HEK293 (cell line): ENCODE results near the gene JAKMIP1.

Source experiments
- CTCF ChIA-PET: fragments of 350-600 bp; formaldehyde crosslinking; extraction: SDS; loops from one replicate; lab custom pipeline; 2021; ENCODE audit warnings: antibody characterized with exemption; lab: Yijun Ruan, JAX
- POLR2A ChIA-PET: fragments of 300-600 bp; formaldehyde crosslinking; extraction: SDS; loops from one replicate; lab custom pipeline; 2020; ENCODE audit warnings: antibody characterized with exemption, inconsistent platforms; lab: Yijun Ruan, JAX
- H3K27ac ChIP-seq: fragments of 200-500 bp; sonication (Bioruptor generic); 2 replicates; pipeline ENCODE4 v1.5.1; 2014; ENCODE audit warnings: low read depth, low read length, control low read depth, inconsistent platforms; ENCODE audit errors: extremely low read depth
- H3K36me3 ChIP-seq, 2 experiments: fragments of 200-500 bp in 1 of 2; sonication (Bioruptor generic) in 1 of 2; 1 replicate in 1 of 2; 2 replicates in 1 of 2; pipeline ENCODE4 v1.5.1; 2014 to 2017; ENCODE audit warnings: inconsistent platforms in 2 of 2, low read length in 2 of 2; ENCODE audit not compliant: control insufficient read depth in 2 of 2, insufficient read depth in 1 of 2
- H3K4me1 ChIP-seq: fragments of 200-500 bp; sonication (Bioruptor generic); 2 replicates; pipeline ENCODE4 v1.5.1; 2014; ENCODE audit warnings: mild to moderate bottlenecking, low read length, inconsistent platforms; ENCODE audit not compliant: control insufficient read depth, insufficient read depth
- H3K4me3 ChIP-seq: 2 replicates; pipeline ENCODE4 v1.5.1; 2011; ENCODE audit warnings: low read depth, mild to moderate bottlenecking, control low read depth, low read length, moderate library complexity
- H3K9me3 ChIP-seq: fragments of 200-500 bp; sonication (Bioruptor generic); 2 replicates; pipeline ENCODE4 v1.5.1; 2014; ENCODE audit warnings: low read depth, low read length, inconsistent platforms; ENCODE audit not compliant: control insufficient read depth, insufficient read depth
- HIC1 ChIP-seq: fragments of 450-650 bp; formaldehyde crosslinking; IDR thresholded peaks from 2 replicates; pipeline ENCODE4 v1.5.1; 2016; ENCODE audit warnings: missing biosample characterization, missing genetic modification characterization
- IKZF3 ChIP-seq: fragments of 450-650 bp; IDR thresholded peaks from 2 replicates; pipeline ENCODE4 v1.5.0; 2018; ENCODE audit warnings: missing biosample characterization, mild to moderate bottlenecking, missing genetic modification characterization, moderate library complexity
- KLF16 ChIP-seq: fragments of 450-650 bp; formaldehyde crosslinking; IDR thresholded peaks from 2 replicates; pipeline ENCODE4 v1.5.1; 2017; ENCODE audit warnings: missing biosample characterization, missing genetic modification characterization
- OVOL3 ChIP-seq: fragments of 450-650 bp; formaldehyde crosslinking; IDR thresholded peaks from 2 replicates; pipeline ENCODE4 v1.5.1; 2016; ENCODE audit warnings: missing biosample characterization, missing genetic modification characterization
- ZBTB21 ChIP-seq: fragments of 450-650 bp; formaldehyde crosslinking; IDR thresholded peaks from 2 replicates; pipeline ENCODE4 v1.5.1; 2017; ENCODE audit warnings: missing biosample characterization, missing genetic modification characterization
- ZBTB6 ChIP-seq: fragments of 450-650 bp; formaldehyde crosslinking; IDR thresholded peaks from 2 replicates; pipeline ENCODE4 v1.5.1; 2017; ENCODE audit warnings: missing biosample characterization, missing genetic modification characterization
- ZIC2 ChIP-seq: fragments of 450-650 bp; formaldehyde crosslinking; IDR thresholded peaks from 2 replicates; pipeline ENCODE4 v1.5.1; 2016; ENCODE audit warnings: missing biosample characterization, missing genetic modification characterization
- ZNF112 ChIP-seq: fragments of 450-650 bp; formaldehyde crosslinking; IDR thresholded peaks from 2 replicates; pipeline ENCODE4 v1.5.0; 2017; ENCODE audit warnings: missing biosample characterization, missing genetic modification characterization
- ZNF121 ChIP-seq: fragments of 450-650 bp; formaldehyde crosslinking; IDR thresholded peaks from 2 replicates; pipeline ENCODE4 v1.5.1; 2016; ENCODE audit warnings: missing biosample characterization, missing genetic modification characterization
- ZNF132 ChIP-seq: fragments of 450-650 bp; formaldehyde crosslinking; IDR thresholded peaks from 2 replicates; pipeline ENCODE4 v1.5.1; 2017; ENCODE audit warnings: missing biosample characterization, missing genetic modification characterization, borderline replicate concordance
- ZNF148 ChIP-seq: fragments of 450-650 bp; formaldehyde crosslinking; IDR thresholded peaks from 2 replicates; pipeline ENCODE4 v1.5.0; 2017; ENCODE audit warnings: missing biosample characterization, missing genetic modification characterization, borderline replicate concordance
- ZNF19 ChIP-seq: fragments of 450-650 bp; formaldehyde crosslinking; IDR thresholded peaks from 2 replicates; pipeline ENCODE4; 2016; ENCODE audit warnings: missing biosample characterization, missing genetic modification characterization, low read depth
- ZNF350 ChIP-seq: fragments of 450-650 bp; formaldehyde crosslinking; IDR thresholded peaks from 2 replicates; pipeline ENCODE4 v1.5.0; 2017; ENCODE audit warnings: missing biosample characterization, mild to moderate bottlenecking, missing genetic modification characterization
- ZNF416 ChIP-seq: fragments of 450-650 bp; formaldehyde crosslinking; IDR thresholded peaks from 2 replicates; pipeline ENCODE4 v1.5.1; 2016; ENCODE audit warnings: missing biosample characterization, missing genetic modification characterization
- ZNF510 ChIP-seq: fragments of 450-650 bp; formaldehyde crosslinking; IDR thresholded peaks from 2 replicates; pipeline ENCODE4 v1.5.1; 2018; ENCODE audit warnings: mild to moderate bottlenecking, missing genetic modification characterization, missing biosample characterization; ENCODE audit not compliant: insufficient replicate concordance
- ZNF561 ChIP-seq: fragments of 450-650 bp; IDR thresholded peaks from 2 replicates; pipeline ENCODE4 v1.5.1; 2018; ENCODE audit warnings: missing biosample characterization, missing genetic modification characterization, borderline replicate concordance
- ZNF596 ChIP-seq: fragments of 450-650 bp; IDR thresholded peaks from 2 replicates; pipeline ENCODE4 v1.5.0; 2018; ENCODE audit warnings: missing biosample characterization, mild to moderate bottlenecking, missing genetic modification characterization, moderate library complexity
- ZNF704 ChIP-seq: fragments of 450-650 bp; formaldehyde crosslinking; IDR thresholded peaks from 2 replicates; pipeline ENCODE4 v1.5.1; 2016; ENCODE audit warnings: missing biosample characterization, missing genetic modification characterization
- ZNF776 ChIP-seq: fragments of 450-650 bp; formaldehyde crosslinking; IDR thresholded peaks from 2 replicates; pipeline ENCODE4 v1.5.0; 2017; ENCODE audit warnings: missing biosample characterization, missing genetic modification characterization, borderline replicate concordance
- ZNF843 ChIP-seq: fragments of 450-650 bp; formaldehyde crosslinking; IDR thresholded peaks from 2 replicates; pipeline ENCODE4 v1.5.1; 2016; ENCODE audit warnings: missing biosample characterization, missing genetic modification characterization
- ZSCAN23 ChIP-seq: fragments of 450-650 bp; formaldehyde crosslinking; IDR thresholded peaks from 2 replicates; pipeline ENCODE4 v1.5.1; 2016; ENCODE audit warnings: missing biosample characterization, missing genetic modification characterization

The JAKMIP1 gene

GRCh38 chr4:6019316-6020263, 180.8 kb downstream of the JAKMIP1 start:
- POLR2A ChIA-PET: no interaction called here

GRCh38 chr4:6018331-6018730, 182.0 kb downstream of the JAKMIP1 start, which contains the start of gene C4orf50:
TSS of gene C4orf50 (minus strand) at chr4:6018431.
- POLR2A ChIA-PET: no interaction called here
- TF ChIP-seq ZNF112 (tag by site-specific recombination) (no peak), ZNF148 (tag by site-specific recombination) (no peak), ZNF19 (tag by site-specific recombination) (no peak), KLF16 (tag by site-specific recombination) (no peak), ZNF776 (tag by site-specific recombination) (no peak), ZNF510 (tag by site-specific recombination) (no peak), ZNF596 (tag by site-specific recombination) (no peak), ZIC2 (tag by site-specific recombination) (no peak), ZNF121 (tag by site-specific recombination) (no peak), ZBTB21 (tag by site-specific recombination) (no peak)
- CTCF ChIA-PET: interaction anchor here (0.7 to 4.8 kb wide), 5 partner anchors 11 to 197 kb away, joined by 3 to 42 read pairs (median 4); no protein-coding TSS in a partner anchor
- H3K27ac ChIP-seq: no peak within 1 kb of the TSS
- no peaks in the 10 kb centered on the region for H3K4me1 ChIP-seq
- H3K4me3 ChIP-seq: no peak within 1 kb of the TSS
- H3K9me3 ChIP-seq: no peaks in the 10 kb centered on the region
- H3K36me3 ChIP-seq: no peaks in the 10 kb centered on the region

More at GRCh38 chr4:6019316-6020263, 180.8 kb downstream of the JAKMIP1 start:
- no peaks in the 10 kb centered on the region for H3K4me1 ChIP-seq
- H3K9me3 ChIP-seq: no peaks in the 10 kb centered on the region
- H3K27ac ChIP-seq: no peak overlapping the region
- H3K36me3 ChIP-seq: no peaks in the 10 kb centered on the region
- no peak overlapping the region for H3K4me3 ChIP-seq
- TF ChIP-seq ZNF132 (tag by site-specific recombination) (no peak), ZNF704 (no peak), ZNF350 (no peak), ZSCAN23 (tag by site-specific recombination) (no peak), ZNF843 (tag by site-specific recombination) (no peak), ZNF416 (tag by site-specific recombination) (no peak), ZBTB6 (tag by site-specific recombination) (no peak), HIC1 (tag by site-specific recombination) (no peak), ZNF561 (tag by site-specific recombination) (no peak), OVOL3 (tag by site-specific recombination) (no peak), IKZF3 (tag by site-specific recombination) (no peak)
- CTCF ChIA-PET: interaction anchor here (0.6 to 4.8 kb wide), 12 partner anchors 9 to 1630 kb away, joined by 3 to 42 read pairs (median 3); no protein-coding TSS in a partner anchor
